Measurements from ENCODE around the gene FIBCD1.

The FIBCD1 gene

DNA sequence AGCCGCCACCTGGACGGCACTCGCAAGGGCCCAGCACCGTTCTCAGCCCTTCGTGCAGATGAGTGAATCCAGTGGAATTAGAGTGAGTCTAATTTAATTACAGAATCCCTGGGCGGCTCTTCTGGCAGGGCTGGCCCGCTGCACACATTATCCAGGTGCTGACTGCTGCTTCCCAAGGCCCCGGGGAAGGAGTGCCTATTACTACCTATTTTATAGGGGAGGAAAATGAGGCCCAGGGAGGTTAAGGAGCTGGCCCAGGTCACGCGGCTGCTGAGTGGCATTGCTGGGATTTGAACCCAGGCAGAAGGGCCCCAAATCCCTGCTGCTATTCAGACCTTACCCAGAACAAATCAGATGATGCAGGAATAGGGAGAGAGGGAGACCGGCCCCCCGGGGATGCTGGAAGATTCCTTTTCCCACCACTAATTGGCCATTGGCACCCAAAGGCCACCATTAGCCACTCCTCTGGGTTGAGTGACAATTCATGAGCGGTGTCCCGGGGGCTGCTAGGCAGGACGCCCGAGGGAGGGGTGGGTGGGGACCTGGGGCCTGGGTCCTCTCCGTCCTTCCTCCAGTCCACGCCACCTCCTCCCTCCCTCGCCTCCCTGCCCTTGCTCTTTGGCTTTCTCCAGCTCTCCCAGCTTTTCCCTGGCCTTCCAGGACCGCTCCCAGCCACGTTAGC, 32.2 kb downstream of the FIBCD1 start:
- DNase-seq (ENCODE audit: low spot score) = no peak

DNA sequence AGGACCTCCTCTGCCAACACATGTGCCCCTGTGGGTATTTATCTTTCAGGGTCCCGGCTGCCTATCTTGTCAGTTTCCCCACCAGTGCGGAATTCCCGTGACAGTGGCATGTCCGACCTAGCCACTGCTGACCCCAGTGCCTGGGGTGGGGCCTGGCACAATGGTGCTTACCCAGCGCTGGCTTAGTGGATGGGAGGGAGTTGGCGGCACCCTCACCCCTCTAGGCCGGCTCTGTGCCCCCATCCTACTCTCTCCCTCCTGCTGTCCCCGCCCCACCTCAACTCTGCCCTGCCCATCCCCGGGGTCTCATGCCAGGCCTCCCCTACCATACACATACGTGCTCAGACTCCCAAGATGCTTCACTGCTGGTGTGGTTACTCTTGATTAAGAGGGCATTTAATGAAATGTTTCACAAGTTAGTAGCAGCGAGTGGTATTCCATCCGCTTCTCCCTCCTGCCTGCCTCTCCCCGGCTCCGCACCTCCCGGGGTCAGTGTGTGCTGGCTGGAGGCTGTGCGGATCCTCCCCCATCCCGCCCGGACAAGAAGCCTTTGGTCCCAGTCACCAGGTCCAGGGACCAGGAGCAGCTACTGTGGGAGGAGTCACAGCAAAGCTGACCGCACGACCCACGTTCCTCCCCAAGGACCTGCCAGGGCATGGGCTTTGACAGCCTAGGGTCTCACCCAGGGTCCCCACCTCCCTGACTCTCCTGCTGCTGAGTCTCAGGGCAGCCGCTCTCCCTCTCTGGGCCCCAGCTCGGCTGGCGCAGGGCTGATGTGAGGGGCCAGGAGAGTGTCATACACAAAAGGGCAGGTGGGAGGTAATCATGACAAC, 32.9 kb downstream of the FIBCD1 start:
- no peak for DNase-seq (ENCODE audit: low spot score)

DNA sequence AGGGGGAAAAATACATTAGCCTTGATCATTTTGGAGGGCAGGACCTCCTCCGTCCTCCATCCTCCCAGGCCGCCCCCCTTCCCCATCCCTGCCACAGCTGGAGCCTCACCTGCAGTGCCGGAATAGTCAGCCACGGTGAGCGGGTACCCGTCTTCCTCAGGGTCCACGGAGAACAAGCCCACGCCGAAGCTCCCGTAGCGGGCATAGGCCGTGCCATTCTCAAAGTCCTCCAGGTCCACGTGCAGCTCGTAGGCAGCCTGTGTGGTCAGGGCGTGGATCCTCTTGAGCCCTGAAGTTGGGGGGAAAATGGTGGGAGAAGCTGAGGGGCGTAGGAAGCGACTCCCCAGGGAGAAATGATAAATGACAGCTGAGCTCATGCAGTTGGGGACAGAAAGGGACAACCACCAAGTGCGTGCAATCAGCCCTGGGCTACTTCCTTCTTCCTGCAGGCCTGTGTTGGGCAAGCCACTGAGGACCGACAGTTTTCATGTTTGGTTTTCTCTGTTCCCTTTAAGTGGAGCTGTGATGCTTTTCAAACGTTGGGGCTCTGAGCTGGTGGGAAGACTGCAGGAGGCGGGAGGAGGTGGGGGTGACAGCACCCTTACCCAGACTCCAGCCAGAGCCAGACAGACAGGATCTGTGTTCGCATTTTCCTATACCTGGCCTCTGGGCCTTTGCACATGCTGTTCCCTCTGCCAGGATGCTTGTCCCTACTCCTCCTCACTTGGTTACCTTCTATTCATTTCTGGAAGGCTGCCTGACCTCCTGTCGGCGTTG, 33.7 kb downstream of the FIBCD1 start:
- DNase-seq (ENCODE audit: low spot score) = no peak

DNA sequence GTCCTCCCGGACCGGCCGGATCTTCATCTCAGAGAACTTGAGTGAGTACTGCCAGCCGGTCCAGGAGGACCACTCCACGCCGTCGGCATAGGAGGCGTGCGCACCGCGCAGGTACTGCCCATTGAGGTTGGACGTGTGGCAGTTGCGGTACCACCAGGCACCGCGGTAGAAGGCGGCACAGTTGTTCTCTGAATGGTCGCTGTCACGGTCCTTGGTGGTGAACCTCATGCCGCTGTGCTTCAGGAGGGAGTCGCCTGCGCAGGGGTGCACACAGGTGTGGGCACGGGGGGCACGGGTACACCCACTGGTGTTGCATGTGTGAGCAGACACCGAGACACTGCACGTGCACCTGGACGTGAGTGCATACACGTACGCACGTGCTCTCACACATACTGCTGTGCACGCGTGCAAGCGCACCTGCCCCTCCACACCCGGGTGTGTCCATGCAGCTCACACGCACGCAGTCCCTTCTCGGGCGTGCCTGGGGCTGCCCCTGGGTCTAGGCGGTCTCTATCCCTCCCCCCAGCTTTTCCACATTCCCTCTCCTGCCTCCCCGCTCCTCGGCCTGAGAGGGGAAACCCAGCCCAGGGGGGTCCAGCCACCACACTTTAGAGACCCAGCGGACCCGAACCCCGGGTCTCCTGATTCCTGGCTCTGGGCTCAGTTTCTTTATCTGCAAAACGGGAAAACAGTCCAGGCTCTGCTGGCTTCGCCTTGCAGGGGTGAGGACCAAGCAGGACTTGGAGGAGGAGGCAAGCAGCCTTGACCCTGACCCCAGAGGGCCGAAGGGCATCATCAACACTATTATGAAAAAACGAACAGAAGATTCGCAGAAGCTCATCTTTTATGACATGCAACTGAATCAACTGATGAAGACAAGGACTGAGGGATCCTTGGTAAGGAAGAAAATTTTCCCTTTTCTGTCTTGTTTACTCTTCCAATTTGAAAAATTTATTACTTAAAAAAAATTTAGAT, 34.7 kb downstream of the FIBCD1 start:
- DNase-seq (ENCODE audit: low spot score) = no peak

DNA sequence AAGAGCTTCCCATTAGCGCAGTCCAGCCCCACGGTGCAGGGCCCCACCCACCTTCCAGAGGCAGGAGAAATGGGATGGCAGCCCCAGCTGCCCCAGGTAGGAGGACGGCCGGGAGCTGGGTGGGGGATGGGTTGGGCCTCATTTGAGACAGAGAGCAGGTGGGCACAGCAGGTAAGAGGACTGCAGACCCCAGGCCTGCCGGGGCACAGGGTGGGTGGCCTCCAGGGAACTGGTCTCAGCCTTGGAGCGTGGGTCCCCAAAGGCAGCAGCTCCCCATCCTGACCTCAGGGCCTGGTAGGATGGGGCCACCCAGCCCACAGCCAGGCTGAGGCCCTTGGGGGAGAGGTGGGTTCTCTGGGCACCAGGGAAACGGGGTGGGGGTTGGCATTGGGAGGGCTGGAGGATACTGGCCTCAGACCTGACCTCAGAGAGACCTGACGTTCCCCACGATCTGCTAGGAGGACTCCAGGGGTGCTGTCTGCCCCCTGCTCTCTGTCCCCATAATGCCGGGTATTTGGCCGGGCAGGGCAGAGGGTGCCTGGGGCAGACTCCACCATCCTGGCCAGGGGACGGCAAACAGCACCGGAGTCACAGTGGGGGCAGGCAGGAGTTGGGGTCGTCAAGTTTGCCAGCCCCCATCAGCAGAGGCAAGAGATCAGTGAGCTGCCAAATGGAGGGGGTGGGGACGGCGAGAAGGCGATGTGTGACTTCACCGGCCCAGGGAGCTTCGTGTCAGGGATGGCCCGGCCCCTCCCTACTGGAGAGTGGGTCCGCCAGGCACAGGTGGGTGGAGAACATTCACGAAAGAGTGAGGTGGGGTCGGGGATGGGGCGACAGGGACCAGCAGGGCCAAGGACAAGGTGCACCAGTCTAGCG, 35.6 kb downstream of the FIBCD1 start:
- DNase-seq (ENCODE audit: low spot score) = no peak

DNA sequence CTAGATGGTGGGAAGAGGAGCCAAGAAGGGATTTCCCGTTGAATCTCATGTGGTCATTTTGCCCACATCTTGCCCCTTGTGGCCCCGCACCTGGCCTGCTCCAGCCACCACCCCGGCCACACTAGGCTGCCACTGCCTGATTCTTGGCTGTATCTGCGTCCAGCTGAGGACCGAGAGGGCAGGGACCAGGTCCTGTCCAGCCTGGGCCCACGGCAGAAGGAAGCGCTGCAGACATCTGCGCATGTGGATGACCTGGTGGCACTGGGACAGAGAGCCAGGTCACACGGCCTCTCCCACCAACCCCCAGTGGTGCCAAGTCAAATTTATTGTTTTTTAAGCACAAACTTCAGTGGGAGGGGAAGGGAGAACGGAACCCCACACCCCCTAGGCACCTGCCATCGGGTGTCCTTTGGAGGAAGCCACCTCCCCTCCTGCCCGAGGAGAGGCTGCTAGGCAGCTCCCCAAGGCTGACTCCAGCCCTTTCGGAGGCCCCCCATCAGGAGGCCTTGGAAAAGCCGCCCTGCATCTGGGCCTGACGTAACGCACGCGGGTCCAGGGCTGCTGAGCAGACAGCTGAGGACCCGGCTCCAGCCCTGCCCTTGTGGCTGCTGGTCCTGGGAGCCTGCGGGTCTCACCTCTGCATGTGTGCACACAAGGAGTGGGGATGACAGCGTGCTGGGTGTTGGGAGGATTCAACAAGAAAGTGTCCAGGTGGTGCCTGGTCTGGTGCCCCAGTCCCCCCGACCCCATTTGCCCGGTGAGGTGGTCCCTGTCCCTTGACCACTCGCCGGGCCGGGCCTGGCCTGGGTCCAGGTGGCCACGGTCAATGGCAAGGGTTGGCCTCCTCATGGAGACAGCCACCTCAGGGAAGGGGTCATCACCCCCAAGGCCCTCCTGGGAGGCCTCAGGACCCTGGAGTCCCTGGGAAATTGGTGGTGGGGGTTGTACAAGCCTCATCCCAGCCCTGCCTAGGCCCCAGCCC, 36.6 kb downstream of the FIBCD1 start:
- DNase-seq (ENCODE audit: low spot score) = no peak

DNA sequence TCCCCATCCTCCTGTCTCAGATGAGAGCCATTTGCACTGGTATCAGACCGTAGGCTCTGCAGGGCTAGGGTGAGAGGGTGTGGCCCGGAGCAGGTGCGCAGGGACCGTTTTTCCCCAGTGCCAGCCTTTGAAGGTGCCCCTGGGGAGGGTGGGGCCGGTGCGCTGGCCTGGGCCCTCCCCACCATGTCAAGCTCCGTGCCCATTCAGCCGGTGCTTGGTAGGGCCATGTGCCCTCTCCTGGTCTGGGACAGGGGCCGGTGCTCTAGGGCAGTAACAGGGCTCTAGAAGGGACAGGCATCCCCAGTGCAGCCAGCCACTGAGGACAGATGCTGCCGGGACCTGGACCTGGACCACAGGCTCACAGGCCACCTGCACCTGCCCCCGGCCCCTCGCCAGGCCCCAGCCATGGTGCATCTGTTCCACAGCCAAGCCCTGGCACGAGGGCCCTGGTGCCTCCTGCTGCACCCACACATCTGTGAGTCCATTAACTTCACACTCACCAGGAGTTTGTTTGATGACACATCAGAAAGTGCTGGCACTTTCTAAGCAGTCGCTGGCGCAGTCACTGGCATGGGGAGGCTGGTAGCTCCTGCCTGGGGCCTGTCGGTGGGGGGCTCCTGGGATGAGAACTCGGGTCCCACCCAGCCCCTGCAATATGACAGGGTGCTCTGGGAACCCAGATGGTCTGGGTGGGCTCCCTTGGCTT, 37.4 kb downstream of the FIBCD1 start:
- DNase-seq (ENCODE audit: low spot score) = no peak

DNA sequence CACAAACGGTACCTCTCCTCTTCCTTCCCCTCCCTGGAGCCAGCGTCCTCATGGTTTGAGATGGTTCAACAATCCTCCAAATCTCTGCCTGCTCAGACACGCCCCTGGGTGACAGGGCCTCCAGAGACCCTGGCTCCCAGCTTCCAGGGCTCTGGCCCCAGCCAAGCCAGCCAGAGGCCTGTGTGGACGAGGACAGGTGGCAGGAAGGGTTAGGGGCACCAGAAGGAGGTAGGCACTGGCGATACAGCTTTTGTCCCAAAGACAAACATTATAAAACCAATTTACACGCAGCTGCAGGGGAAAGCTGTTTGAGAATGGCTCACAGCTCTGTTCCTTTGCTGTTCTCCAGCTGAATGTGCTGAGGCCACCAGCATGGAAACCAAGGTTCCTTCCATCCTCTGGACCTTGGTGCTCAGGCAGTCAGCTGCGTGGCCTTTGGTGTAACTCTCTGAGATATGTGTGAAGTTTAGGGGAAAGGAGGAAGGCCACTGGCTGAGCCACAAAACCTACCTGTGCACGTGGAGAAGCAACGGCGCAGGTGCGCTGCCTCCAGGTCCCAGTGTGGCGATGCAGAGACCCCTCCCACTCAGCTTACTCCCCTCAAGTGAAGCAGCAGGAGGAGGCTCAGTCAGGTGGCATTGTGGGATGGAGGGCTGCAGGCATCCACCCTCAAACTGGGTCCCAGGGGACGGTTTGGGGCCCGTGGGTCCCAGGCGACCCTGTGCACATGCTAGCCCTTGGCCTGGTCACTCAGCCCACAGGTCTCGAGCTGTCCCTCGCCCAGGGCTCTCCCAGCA, 38.1 kb downstream of the FIBCD1 start:
- DNase-seq (ENCODE audit: low spot score) = no peak

DNA sequence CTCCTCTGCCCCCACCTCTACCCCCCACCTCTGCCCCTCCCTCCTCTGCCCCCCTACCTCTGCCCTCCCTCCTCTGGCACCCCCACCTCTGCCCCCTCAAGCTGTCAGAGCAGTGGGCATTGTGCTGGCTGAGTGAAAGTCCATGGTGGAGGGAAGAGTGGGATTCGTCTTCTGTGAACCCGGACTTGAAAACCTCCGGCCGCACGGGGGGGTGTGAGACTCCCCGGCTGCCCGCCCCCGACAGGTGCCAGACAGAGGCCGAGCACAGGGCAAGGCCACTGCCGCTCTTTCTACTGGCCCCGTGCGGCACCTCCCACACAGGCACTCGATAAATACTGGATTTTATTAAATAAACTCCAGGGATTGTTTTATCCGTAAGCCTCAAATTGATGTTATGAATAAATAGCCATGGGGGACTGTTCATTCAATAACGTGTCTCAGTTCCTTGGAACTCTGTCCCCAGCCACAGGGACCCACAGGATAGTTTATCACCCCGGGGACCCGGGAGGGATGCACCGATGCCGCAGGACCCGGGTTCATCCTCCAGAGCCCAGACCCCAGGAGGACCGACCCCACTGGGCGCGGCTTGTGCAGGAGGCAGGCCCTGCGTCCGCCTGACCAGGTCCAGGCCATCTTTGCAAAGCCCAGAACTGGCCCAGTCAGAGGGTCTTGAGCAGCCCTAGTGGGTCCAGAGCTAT, 39.8 kb downstream of the FIBCD1 start:
- no peak for DNase-seq (ENCODE audit: low spot score)

DNA sequence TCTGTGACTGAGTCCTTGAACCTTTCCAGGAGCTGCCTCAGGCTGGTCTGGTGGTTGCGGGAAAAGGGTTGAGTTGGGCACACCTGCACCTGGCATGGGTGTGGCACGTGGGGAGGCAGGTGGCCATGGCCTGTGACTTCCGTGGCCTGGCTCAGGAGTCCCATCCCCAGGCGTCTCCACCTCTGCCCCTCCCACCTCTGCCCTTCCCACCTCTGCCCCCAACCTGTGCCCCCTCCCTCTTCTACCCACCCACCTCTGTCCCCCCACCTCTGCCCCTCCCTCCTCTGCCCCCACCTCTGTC, 40.5 kb downstream of the FIBCD1 start:
- no peak for DNase-seq (ENCODE audit: low spot score)

DNA sequence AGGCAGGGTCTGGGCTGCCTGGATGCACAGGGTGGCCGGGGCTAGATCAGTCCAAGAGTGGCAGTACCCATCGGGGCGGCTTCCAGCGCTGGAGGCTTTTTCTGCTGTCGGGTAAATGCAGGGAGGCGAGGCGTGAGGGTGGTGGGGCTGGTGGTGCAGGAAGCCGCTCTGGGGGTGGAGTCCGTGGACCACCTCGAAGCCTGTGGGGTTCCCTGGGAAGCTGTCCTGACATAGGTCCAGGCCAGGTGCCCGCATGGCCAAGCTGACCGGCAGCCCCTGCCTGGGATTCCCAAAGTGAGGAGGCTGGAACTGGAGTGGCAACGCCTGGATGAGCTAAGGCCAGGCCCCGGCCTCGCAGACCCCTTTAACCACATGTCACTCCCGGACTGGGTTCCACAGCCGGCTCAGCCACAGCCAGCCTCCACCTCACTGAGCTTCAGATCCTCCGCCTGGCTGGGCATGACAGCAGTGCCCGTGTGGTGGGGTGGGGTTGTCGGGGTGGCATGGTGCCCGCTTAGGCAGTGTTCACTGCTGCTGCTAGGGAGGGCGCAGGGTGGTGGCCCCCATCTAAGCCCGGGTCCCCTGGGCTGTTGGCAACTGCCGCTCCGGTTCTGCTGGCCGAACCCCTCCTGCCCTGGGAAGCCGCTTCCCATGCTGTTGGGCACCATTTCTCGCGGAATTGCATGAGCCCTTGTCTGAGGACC, 41.0 kb downstream of the FIBCD1 start:
- DNase-seq (ENCODE audit: low spot score) = no peak

DNA sequence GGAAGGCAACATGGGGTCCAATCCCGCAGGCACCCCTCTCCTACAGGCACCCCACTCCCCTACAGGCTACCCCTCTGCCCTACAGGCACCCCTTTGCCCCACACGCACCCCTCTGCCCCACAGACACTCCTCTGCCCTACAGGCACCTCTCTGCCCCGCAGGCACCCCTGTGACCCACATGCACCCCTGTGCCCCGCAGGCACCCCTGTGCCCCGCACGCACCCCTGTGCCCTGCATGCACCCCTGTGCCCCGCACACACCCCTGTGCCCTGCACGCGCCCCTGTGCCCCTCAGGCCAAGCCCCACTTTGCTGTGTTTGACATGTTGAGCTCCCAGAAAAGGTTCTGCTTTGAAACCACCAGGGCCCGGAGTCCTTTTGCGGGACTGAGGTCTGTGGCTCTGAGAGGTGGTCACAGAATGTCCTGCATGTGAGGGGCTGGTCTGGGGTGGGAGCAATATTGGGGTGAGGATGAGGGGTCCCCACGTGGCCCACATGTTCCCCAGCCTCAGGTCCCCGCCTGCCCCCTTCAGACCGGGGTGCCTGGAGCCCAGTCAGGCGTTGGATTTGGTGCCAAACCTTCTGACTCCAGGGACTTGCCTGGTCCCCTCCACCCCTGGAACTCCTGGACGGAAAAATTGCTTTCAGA, 41.8 kb downstream of the FIBCD1 start:
- no peak for DNase-seq (ENCODE audit: low spot score)

DNA sequence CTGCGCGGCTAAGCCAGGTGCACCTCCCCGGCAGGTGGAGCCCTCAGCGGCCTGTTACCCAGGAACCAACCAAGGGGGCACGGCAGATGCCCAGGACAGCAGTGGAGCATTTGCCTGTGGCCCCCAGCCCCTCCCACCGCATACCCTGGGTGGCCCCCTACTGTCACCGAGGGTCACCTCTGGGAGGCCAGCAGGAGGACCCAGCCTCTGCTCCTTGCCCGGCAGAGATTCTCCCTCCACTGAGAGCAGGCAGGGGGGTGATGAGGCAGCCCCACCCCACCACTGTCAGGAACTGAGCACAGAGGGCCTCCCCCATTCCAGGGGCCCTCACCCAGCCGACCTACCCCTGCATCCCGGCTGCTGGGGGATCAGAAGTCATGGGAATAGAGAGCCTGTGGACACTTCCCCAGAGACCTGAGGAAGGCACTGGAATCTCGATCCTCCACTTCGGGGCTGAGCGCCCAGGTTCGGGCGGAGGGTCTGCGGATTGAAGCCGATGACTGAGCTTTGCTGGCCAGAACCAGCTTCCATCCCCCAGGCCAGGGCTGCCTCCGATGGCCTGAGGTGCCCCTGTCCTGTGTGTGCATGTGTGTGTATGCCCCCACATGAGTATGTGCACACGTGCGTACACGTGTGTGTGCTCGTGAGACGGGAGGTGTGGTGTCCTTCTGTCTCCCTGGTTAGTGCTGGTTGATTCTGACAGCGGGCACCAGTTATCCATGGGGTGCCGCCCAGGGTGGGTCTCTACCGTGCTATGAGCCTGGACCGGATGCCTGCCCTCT, 42.6 kb downstream of the FIBCD1 start, which contains the start of gene QRFP:
TSS of gene QRFP (minus strand) at position 580 of the 782 bp plus-strand sequence. CDS start 2,974 bp downstream, outside the sequence.
- DNase-seq (ENCODE audit: low spot score) = no peak

DNA sequence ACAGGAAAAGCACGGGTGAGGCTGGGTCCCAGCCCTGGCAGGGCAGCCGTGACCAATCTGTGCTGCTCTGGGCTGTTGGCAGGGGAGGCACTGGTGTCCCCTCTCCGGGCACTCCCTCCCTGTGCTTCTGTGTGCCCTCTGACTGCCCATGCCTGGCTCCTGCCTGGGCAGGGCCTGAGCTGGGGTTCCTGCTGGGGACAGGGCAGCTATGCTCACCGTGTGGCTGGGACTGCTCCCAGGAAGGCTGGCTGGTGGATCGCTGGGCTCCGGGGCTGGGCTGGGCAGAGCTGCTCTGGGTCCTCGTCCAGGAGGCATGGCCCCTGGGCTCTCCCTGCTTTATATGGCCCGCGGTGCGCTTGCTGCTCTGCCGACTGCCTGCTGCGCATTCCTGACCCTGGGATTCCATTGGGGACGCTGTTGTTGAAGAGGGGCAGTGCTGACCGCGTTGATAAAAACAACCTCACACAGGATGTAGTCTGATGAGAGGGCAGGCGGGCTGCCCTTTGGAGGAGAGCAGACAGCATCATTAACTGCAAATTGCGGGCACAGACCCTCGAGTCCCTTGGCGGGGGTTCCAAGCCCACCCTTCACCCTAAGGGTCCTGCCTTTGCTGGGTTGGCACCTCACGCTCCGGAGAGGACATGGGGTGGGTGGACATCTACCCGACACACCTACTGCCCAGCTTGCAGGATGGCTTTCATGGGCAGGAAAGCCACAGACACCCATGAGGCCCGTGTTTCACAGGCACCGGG, 43.4 kb downstream of the FIBCD1 start:
- no peak for DNase-seq (ENCODE audit: low spot score)

DNA sequence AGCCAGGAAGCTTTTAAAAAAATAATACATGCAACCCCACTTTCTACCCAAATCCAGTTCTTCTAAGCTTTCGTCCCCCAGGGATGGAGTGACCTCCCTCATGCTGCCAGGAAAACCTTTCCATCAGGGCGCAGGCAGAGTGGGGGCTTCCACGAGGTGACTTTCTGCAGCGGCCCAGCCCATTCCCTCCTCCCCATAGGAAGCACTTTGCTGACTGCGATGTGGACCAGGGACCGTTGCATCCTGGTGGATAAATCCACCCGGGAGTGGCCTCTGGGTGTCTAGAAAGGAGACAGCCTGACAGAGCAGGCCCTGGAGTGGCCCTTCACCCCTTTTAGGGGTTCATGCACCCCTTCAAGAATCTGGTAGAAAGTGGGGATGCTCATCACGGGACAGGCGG, 44.0 kb downstream of the FIBCD1 start:
- no peak for DNase-seq (ENCODE audit: low spot score)

Measured in hematopoietic multipotent progenitor cell treated with erythropoietin and hydrocortisone succinate and interleukin-3 and kit ligand, for 15 days (in vitro differentiated cells).